Gastrocnemius medialis (tissue), 4 donors: ENCODE results near the gene NME4. TPM values are rescaled to one million over a fixed set of nuclear protein-coding genes. Genes with fewer than 3 reads are reported as not detected.

Experiments
- ATAC-seq, 2 donors: fragments of 150-250 bp; one replicate each; pipeline ENCODE4 v1.9.1; 2016
- DNase-seq, 2 donors: peaks; one replicate each; pipeline ENCODE4 v3.0.0-alpha.2; 2019
- H3K27ac ChIP-seq, 4 donors: fragments of 200-600 bp; sonication (generic); 1 replicate in 1 of 4; 2 replicates in 3 of 4; pipeline ENCODE4 v1.5.1; 2016 to 2018; ENCODE audit warnings: mild to moderate bottlenecking in 2 of 4, moderate library complexity in 1 of 4
- H3K27me3 ChIP-seq, 3 donors: fragments of 200-600 bp; sonication (generic) in 2 of 3; 1 replicate in 1 of 3; 2 replicates in 2 of 3; pipeline versions ENCODE4 v1.5.1 to v1.6.0; 2016 to 2019; ENCODE audit warnings: mild to moderate bottlenecking in 1 of 3, moderate library complexity in 1 of 3
- H3K36me3 ChIP-seq, 2 donors: fragments of 200-600 bp; sonication (generic) in 1 of 2; one replicate each; pipeline ENCODE4 v1.5.1; 2017 to 2018
- H3K4me1 ChIP-seq, 2 donors: fragments of 200-600 bp; sonication (generic) in 1 of 2; one replicate each; pipeline ENCODE4 v1.5.1; 2016 to 2017; ENCODE audit warnings: mild to moderate bottlenecking in 2 of 2
- H3K4me3 ChIP-seq, 4 donors: fragments of 200-600 bp; sonication (generic) in 3 of 4; 1 replicate in 1 of 4; 2 replicates in 3 of 4; pipeline ENCODE4 v1.5.1; 2016 to 2019; ENCODE audit warnings: mild to moderate bottlenecking in 2 of 4
- H3K9me3 ChIP-seq, 3 donors: fragments of 200-600 bp; sonication (generic) in 2 of 3; 1 replicate in 1 of 3; 2 replicates in 2 of 3; pipeline ENCODE4 v1.5.1; 2016 to 2019
- POLR2A ChIP-seq, 2 donors: fragments of 450-650 bp; IDR thresholded peaks; one replicate each; pipeline ENCODE4 v1.6.1; 2017; ENCODE audit warnings: antibody characterized with exemption in 2 of 2, mild to moderate bottlenecking in 2 of 2, moderate library complexity in 2 of 2
- in situ Hi-C, 4 donors: fragments of 200-750 bp; cut with MboI; loops; one replicate each; pipeline versions ENCODE4 v1.15.0 to v1.8.0; 2017; ENCODE audit warnings: low sequenced_read_pairs in 4 of 4
- intact Hi-C: fragments of 100-400 bp; cut with DNase I; formaldehyde crosslinking; loops from one replicate; pipeline ENCODE4 v1.15.1; 2023; ENCODE audit warnings: low total_unique reads
- total RNA-seq, 4 donors: library from RNA; depleted of rRNA; stranded (reverse); fragments of >200 nt; gene quantifications; one replicate each; pipeline versions ENCODE4 v1.1.0 to v1.2.3, GENCODE V29; 2016
- TF ChIP-seq, protein P1 (sequence below), 5 experiments: fragments of 450-650 bp in 3 of 5; fragments of 200-600 bp in 2 of 5; sonication (generic) in 2 of 5; IDR thresholded peaks in 4 of 5; conservative IDR thresholded peaks in 1 of 5; 1 replicate in 4 of 5; 2 replicates in 1 of 5; pipeline ENCODE4 v1.5.1; 2016 to 2019; ENCODE audit warnings: antibody characterized with exemption in 5 of 5, mild to moderate bottlenecking in 3 of 5, moderate library complexity in 3 of 5

Gene NME4
- total RNA-seq, 4 donors from 2014 or later, result 11.6 to 19.3 (median 16.3) TPM

DNA sequence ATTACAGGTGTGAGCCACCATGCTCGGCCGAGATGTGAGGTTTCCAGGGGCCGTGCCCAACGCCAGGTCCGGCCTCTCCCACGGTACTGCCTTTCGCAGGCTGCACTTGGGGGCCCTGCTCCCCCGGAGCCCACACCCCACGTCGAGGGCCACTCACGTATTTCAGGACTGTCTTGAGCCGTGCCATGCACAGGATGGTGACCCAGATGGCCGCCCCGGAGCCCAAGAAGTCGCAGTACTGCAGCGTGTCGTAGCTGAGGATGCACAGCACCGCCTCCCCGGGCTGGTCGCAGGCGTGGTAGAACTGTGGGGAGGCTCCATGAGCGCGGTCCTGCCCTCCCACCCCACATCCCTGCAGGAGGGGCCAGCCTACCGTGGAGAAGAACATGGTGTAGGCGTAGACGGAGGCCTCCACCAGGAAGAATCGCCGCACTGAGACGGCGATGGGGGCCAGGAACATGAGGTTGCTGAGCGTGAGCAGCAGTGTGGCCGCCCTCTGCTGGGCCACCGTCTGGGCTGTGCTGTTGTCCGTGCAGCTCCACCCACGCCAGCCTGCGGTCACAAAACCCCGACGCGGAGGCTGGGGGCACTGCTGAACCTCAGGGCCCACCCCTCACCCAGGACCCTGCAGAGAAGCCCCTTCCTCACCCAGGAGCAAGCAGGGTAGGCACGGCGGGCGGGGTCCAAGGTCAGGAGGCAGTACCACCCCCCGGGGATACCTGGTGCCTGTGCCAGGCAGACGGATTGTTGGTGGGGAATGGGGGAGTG is 23.0 kb upstream of the NME4 start:
- Histone ChIP-seq H3K27ac (no peak overlapping the region), H3K9me3 (no peaks in the 10 kb centered on the region), H3K4me1 (peaks cover 12 to 14% of the 10 kb centered on the region in 2 donors), H3K4me3 (no peak overlapping the region), H3K27me3 (no peaks in the 10 kb centered on the region), H3K36me3 (peaks cover 0 to 42% of the 10 kb centered on the region in 2 donors)
- no peak for DNase-seq
- TF ChIP-seq, protein P1, sequence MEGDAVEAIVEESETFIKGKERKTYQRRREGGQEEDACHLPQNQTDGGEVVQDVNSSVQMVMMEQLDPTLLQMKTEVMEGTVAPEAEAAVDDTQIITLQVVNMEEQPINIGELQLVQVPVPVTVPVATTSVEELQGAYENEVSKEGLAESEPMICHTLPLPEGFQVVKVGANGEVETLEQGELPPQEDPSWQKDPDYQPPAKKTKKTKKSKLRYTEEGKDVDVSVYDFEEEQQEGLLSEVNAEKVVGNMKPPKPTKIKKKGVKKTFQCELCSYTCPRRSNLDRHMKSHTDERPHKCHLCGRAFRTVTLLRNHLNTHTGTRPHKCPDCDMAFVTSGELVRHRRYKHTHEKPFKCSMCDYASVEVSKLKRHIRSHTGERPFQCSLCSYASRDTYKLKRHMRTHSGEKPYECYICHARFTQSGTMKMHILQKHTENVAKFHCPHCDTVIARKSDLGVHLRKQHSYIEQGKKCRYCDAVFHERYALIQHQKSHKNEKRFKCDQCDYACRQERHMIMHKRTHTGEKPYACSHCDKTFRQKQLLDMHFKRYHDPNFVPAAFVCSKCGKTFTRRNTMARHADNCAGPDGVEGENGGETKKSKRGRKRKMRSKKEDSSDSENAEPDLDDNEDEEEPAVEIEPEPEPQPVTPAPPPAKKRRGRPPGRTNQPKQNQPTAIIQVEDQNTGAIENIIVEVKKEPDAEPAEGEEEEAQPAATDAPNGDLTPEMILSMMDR (IDR thresholded peaks at IDR 0.05 in 4 of 5, conservative IDR thresholded peaks at IDR 0.05 in 1 of 5), result no peak
- no peak for TF ChIP-seq POLR2A (IDR thresholded peaks at IDR 0.05)
- ATAC-seq, result no peak
- in situ Hi-C loops (no loop called here), intact Hi-C loops (no loop called here)

DNA sequence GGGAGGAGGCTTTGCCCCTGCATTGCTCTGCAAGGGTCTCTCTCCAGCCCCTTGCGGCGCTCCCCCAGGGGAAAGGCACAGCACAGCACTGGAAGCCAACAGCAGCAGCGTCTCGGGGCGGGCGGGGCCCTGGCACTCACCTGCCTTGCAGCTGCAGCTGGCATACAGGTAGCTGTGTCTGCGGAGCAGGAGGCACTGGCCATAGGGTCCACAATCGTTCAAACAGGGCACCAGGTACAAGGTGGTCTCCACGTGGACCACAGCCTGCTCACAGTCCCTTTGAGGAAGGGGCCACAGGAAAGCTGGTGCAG is 22.4 kb upstream of the NME4 start:
- Histone ChIP-seq H3K27me3 (no peaks in the 10 kb centered on the region), H3K36me3 (peaks cover 0 to 38% of the 10 kb centered on the region in 2 donors), H3K27ac (no peak overlapping the region), H3K4me1 (peaks cover 11% of the 10 kb centered on the region in 2 donors), H3K4me3 (no peak overlapping the region), H3K9me3 (no peaks in the 10 kb centered on the region)
- ATAC-seq (no peak), DNase-seq (no peak)
- TF ChIP-seq POLR2A (IDR thresholded peaks at IDR 0.05), result no peak
- TF ChIP-seq, protein P1 (IDR thresholded peaks at IDR 0.05 in 4 of 5, conservative IDR thresholded peaks at IDR 0.05 in 1 of 5), result no peak
- in situ Hi-C loops (no loop called here), intact Hi-C loops (no loop called here)

- no peaks in the 10 kb centered on the region for H3K9me3 ChIP-seq
- H3K4me1 ChIP-seq, result peaks cover 7 to 9% of the 10 kb centered on the region in 2 donors
- intact Hi-C loops (no loop called here), in situ Hi-C loops (no loop called here)
- TF ChIP-seq, protein P1 (IDR thresholded peaks at IDR 0.05 in 4 of 5, conservative IDR thresholded peaks at IDR 0.05 in 1 of 5), result no peak
- no peak for TF ChIP-seq POLR2A (IDR thresholded peaks at IDR 0.05)
- no peak overlapping the region for H3K4me3 ChIP-seq
- peaks cover 0 to 38% of the 10 kb centered on the region in 2 donors for H3K36me3 ChIP-seq
- no peak for ATAC-seq
- H3K27me3 ChIP-seq, result no peaks in the 10 kb centered on the region
- no peak overlapping the region for H3K27ac ChIP-seq
- DNase-seq, result no peak
These were observed 21.8 kb upstream of the NME4 start for GRCh38 chr16:375212-375611.

GRCh38 chr16:375927-376816 is 20.8 kb upstream of the NME4 start:
- no peaks in the 10 kb centered on the region for H3K27me3 ChIP-seq
- in situ Hi-C loops, result no loop called here
- H3K9me3 ChIP-seq, result no peaks in the 10 kb centered on the region
- no peak overlapping the region for H3K4me3 ChIP-seq
- intact Hi-C loops, result no loop called here
- ATAC-seq, result no peak
- peaks cover 9 to 11% of the 10 kb centered on the region in 2 donors for H3K4me1 ChIP-seq
- no peak for DNase-seq
- H3K36me3 ChIP-seq, result peaks cover 0 to 38% of the 10 kb centered on the region in 2 donors
- no peak overlapping the region for H3K27ac ChIP-seq
- TF ChIP-seq POLR2A (IDR thresholded peaks at IDR 0.05), result no peak
- TF ChIP-seq, protein P1 (IDR thresholded peaks at IDR 0.05 in 4 of 5, conservative IDR thresholded peaks at IDR 0.05 in 1 of 5), result no peak
